Mesendoderm (in vitro differentiated cells): Measurements from ENCODE around the gene CYP19A1.

Source experiments
- DNase-seq: peaks from one replicate; pipeline ENCODE4 v3.0.0; 2013
- H2AK5ac ChIP-seq: 2 replicates; pipeline ENCODE4 v1.6.1; 2013; ENCODE audit warnings: low read length, inconsistent platforms
- H2BK120ac ChIP-seq: 2 replicates; pipeline ENCODE4 v1.6.1; 2013; ENCODE audit warnings: low read depth, mild to moderate bottlenecking, low read length, moderate library complexity, mixed read lengths
- H2BK15ac ChIP-seq: replicated peaks from 2 replicates; pipeline ENCODE4 v1.6.1; 2013; ENCODE audit warnings: low read depth, mild to moderate bottlenecking, moderate library complexity
- H2BK5ac ChIP-seq: 2 replicates; pipeline ENCODE4 v1.6.1; 2013; ENCODE audit warnings: low read length, inconsistent platforms
- H3K18ac ChIP-seq: 2 replicates; pipeline ENCODE4 v1.6.1; 2013; ENCODE audit warnings: mild to moderate bottlenecking, low read length, mixed read lengths
- H3K23ac ChIP-seq: one replicate; pipeline ENCODE4 v1.6.1; 2013; ENCODE audit warnings: low read length
- H3K27ac ChIP-seq: 2 replicates; pipeline ENCODE4 v1.5.1; 2013; ENCODE audit warnings: low read depth, mild to moderate bottlenecking, inconsistent platforms, low read length, moderate library complexity
- H3K27me3 ChIP-seq: 2 replicates; pipeline ENCODE4 v1.6.1; 2013; ENCODE audit warnings: low read length, control low read depth, mild to moderate bottlenecking, inconsistent platforms; ENCODE audit not compliant: insufficient read depth, poor library complexity
- H3K36me3 ChIP-seq: 2 replicates; pipeline ENCODE4 v1.6.1; 2013; ENCODE audit warnings: low read length, inconsistent platforms; ENCODE audit not compliant: control insufficient read depth, insufficient read depth
- H3K4ac ChIP-seq: one replicate; pipeline ENCODE4 v1.6.1; 2013; ENCODE audit warnings: low read depth, mild to moderate bottlenecking, low read length, moderate library complexity
- H3K4me1 ChIP-seq: 2 replicates; pipeline ENCODE4 v1.6.1; 2013; ENCODE audit warnings: low read depth, low read length, inconsistent platforms; ENCODE audit not compliant: control insufficient read depth
- H3K4me2 ChIP-seq: 2 replicates; pipeline ENCODE4 v1.6.1; 2013; ENCODE audit warnings: low read length
- H3K4me3 ChIP-seq: 2 replicates; pipeline ENCODE4 v1.5.1; 2013; ENCODE audit warnings: mild to moderate bottlenecking, low read length
- H3K56ac ChIP-seq: one replicate; pipeline ENCODE4 v1.6.1; 2013; ENCODE audit warnings: low read length
- H3K79me1 ChIP-seq: 2 replicates; pipeline ENCODE4 v1.6.1; 2013; ENCODE audit warnings: low read length, inconsistent platforms
- H3K79me2 ChIP-seq: 2 replicates; pipeline ENCODE4 v1.6.1; 2013; ENCODE audit warnings: mild to moderate bottlenecking, low read length; ENCODE audit not compliant: control insufficient read depth, insufficient read depth
- H3K9ac ChIP-seq: 2 replicates; pipeline ENCODE4 v1.6.1; 2013; ENCODE audit warnings: low read length, inconsistent platforms
- H4K5ac ChIP-seq: one replicate; pipeline ENCODE4 v1.6.1; 2013; ENCODE audit warnings: low read length
- H4K8ac ChIP-seq: one replicate; pipeline ENCODE4 v1.6.1; 2013; ENCODE audit warnings: low read depth, mild to moderate bottlenecking, control low read depth, low read length, moderate library complexity
- WGBS: extraction: QIAGEN DNeasy Blood & Tissue Kit; methylation state at CpG from one replicate; pipeline ENCODE4 v1.1.7; 2013; ENCODE audit warnings: low lambda C conversion rate, missing lambda C conversion rate; ENCODE audit not compliant: insufficient coverage; ENCODE audit errors: extremely low coverage; 5-methylcytosine and 5-hydroxymethylcytosine counted together

The CYP19A1 gene

DNA sequence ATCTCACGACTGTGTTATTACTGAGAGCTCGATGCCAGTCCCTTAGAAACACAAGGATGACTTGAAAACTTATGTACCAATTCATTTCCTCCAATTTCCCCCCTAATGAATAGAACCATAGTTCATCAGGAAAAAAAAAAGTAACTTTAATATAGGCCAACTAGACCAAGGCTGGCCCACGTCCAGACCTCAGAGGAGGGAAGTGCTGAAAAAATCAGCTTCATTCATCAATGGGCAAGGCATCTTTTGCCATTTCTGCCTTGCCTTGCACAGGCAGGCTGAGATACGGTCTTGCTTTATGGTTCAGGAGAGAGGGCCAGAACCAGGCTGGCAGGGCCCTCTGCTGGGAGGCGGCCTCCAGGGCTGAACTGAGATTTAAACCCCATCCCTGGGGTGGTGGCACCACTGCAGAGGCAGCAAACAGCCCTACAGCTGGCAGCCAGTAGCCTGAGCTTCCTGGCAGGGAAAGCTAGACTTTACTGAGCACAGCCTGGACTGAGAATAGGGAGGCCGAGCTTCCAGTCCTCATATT, 139.6 kb downstream of the CYP19A1 start:
- H2BK15ac ChIP-seq: no peak overlapping the region
- H3K18ac ChIP-seq: no peak overlapping the region
- H3K36me3 ChIP-seq: no peaks in the 10 kb centered on the region
- H3K56ac ChIP-seq: no peak overlapping the region
- no peak overlapping the region for H3K4me3 ChIP-seq
- no peak overlapping the region for H4K5ac ChIP-seq
- no peak overlapping the region for H3K9ac ChIP-seq
- no peak overlapping the region for H4K8ac ChIP-seq
- DNase-seq: no peak
- no peak overlapping the region for H3K4ac ChIP-seq
- no peaks in the 10 kb centered on the region for H3K79me1 ChIP-seq
- no peak overlapping the region for H2AK5ac ChIP-seq
- no peak overlapping the region for H2BK5ac ChIP-seq
- H3K4me1 ChIP-seq: no peaks in the 10 kb centered on the region
- no peak overlapping the region for H3K4me2 ChIP-seq
- H2BK120ac ChIP-seq: no peak overlapping the region
- no peak overlapping the region for H3K23ac ChIP-seq
- H3K27me3 ChIP-seq: no peaks in the 10 kb centered on the region
- no peak overlapping the region for H3K27ac ChIP-seq
- WGBS: no CpG with 5 or more reads among the region's 6 CpGs
- no peaks in the 10 kb centered on the region for H3K79me2 ChIP-seq

GRCh38 chr15:51195459-51195858, 142.9 kb downstream of the CYP19A1 start:
- Histone ChIP-seq H3K4me3 (no peak overlapping the region), H3K79me1 (no peaks in the 10 kb centered on the region), H3K9ac (no peak overlapping the region), H3K4ac (no peak overlapping the region), H3K79me2 (no peaks in the 10 kb centered on the region), H2BK120ac (no peak overlapping the region), H3K4me1 (no peaks in the 10 kb centered on the region), H3K27me3 (no peaks in the 10 kb centered on the region), H3K36me3 (no peaks in the 10 kb centered on the region), H3K18ac (no peak overlapping the region), H3K4me2 (no peak overlapping the region), H3K56ac (no peak overlapping the region), H2BK5ac (no peak overlapping the region), H2AK5ac (no peak overlapping the region), H3K23ac (no peak overlapping the region), H4K8ac (no peak overlapping the region), H2BK15ac (no peak overlapping the region), H4K5ac (no peak overlapping the region), H3K27ac (no peak overlapping the region)
- DNase-seq: no peak
- no CpG with 5 or more reads among the region's 3 CpGs for WGBS

DNA sequence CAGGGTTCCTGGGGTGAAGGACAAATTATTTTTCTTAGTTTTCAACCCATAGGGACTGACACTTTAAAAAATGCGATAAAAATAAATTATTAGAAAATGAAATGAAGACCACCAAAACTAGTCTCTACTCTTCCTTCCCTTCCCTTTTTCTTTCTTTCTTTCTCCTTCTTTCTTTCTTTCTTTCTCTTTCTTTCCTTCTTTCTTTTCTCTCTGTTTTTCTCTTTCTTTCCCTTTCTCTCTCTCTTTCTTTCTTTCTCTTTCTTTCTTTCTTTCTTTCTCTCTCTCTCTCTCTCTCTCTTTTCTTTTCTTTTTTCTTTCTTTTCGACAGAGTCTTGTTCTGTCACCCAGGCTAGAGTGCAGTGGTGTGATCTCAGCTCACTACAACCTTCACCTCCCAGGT, 144.4 kb downstream of the CYP19A1 start:
- Histone ChIP-seq H2BK5ac (no peak overlapping the region), H3K4me1 (no peaks in the 10 kb centered on the region), H3K18ac (no peak overlapping the region), H3K4me3 (no peak overlapping the region), H3K56ac (no peak overlapping the region), H2BK120ac (no peak overlapping the region), H3K4me2 (no peak overlapping the region), H4K5ac (no peak overlapping the region), H3K23ac (no peak overlapping the region), H3K79me2 (no peaks in the 10 kb centered on the region), H3K27ac (no peak overlapping the region), H2AK5ac (no peak overlapping the region), H3K36me3 (no peaks in the 10 kb centered on the region), H3K27me3 (no peaks in the 10 kb centered on the region), H3K9ac (no peak overlapping the region), H3K4ac (no peak overlapping the region), H3K79me1 (no peaks in the 10 kb centered on the region), H2BK15ac (no peak overlapping the region), H4K8ac (no peak overlapping the region)
- no peak for DNase-seq
- WGBS: no CpG with 5 or more reads among the region's 2 CpGs

GRCh38 chr15:51193526-51193925, 144.9 kb downstream of the CYP19A1 start:
- Histone ChIP-seq H3K4me3 (no peak overlapping the region), H3K4me1 (no peaks in the 10 kb centered on the region)
- WGBS: no CpG with 5 or more reads among the region's 6 CpGs

DNA sequence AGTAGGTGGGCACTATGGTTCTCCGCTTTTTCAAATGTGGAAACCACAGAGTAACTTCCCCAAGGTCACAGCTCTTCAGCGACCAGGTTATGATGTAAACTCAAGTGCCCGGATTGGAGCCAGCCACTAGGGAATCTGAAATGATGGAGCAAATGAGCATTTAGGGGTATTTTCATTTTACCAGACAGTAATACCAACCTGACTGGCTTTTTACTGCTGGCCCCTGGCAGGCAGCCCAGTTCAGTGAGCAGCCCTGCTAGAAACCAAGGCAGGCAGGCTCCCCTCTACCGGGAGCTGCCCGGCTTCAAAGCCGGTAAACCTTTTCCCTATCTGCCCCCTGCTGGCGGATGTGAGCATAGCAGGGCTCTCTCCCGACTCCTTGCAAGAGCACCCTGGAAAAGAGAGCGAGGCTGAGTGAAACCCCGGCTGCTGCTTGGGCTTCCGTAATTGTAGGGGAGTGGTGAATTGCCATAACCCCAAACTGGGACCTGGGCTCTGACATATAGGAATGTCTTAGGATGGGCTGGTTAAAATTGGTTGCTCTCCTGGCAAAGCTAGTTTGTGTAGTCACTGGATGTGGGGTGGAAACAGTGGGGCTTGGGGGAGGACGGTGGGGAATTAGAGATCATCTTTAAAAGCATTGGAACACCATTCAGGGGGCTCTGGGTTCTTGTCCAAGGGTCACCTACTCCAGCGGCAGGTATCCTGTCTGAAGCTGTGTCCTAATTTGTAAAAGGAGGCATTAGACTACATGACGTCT, 145.7 kb downstream of the CYP19A1 start:
- Histone ChIP-seq H3K4ac (no peak overlapping the region), H3K36me3 (no peaks in the 10 kb centered on the region), H3K4me1 (no peaks in the 10 kb centered on the region), H3K4me2 (no peak overlapping the region), H3K27me3 (no peaks in the 10 kb centered on the region), H4K8ac (no peak overlapping the region), H4K5ac (no peak overlapping the region), H3K79me1 (no peaks in the 10 kb centered on the region), H3K18ac (no peak overlapping the region), H3K4me3 (no peak overlapping the region), H3K9ac (no peak overlapping the region), H3K23ac (no peak overlapping the region), H3K79me2 (no peaks in the 10 kb centered on the region), H2BK120ac (no peak overlapping the region), H2AK5ac (no peak overlapping the region), H2BK15ac (no peak overlapping the region), H2BK5ac (no peak overlapping the region), H3K56ac (no peak overlapping the region), H3K27ac (no peak overlapping the region)
- WGBS: no CpG with 5 or more reads among the region's 14 CpGs
- peak; percentile 89 for DNase-seq

More at GRCh38 chr15:51193526-51193925, 144.9 kb downstream of the CYP19A1 start:
- no peak overlapping the region for H4K8ac ChIP-seq
- no peak overlapping the region for H3K4me2 ChIP-seq
- H3K27ac ChIP-seq: no peak overlapping the region
- DNase-seq: no peak
- H3K23ac ChIP-seq: no peak overlapping the region
- H2BK5ac ChIP-seq: no peak overlapping the region
- H3K79me1 ChIP-seq: no peaks in the 10 kb centered on the region
- H3K9ac ChIP-seq: no peak overlapping the region
- no peaks in the 10 kb centered on the region for H3K36me3 ChIP-seq
- no peak overlapping the region for H3K56ac ChIP-seq
- no peak overlapping the region for H3K18ac ChIP-seq
- no peak overlapping the region for H2BK15ac ChIP-seq
- H3K79me2 ChIP-seq: no peaks in the 10 kb centered on the region
- H3K27me3 ChIP-seq: no peaks in the 10 kb centered on the region
- no peak overlapping the region for H2AK5ac ChIP-seq
- no peak overlapping the region for H3K4ac ChIP-seq
- H4K5ac ChIP-seq: no peak overlapping the region
- H2BK120ac ChIP-seq: no peak overlapping the region

- Histone ChIP-seq H2BK15ac (no peak overlapping the region), H4K8ac (no peak overlapping the region), H4K5ac (no peak overlapping the region), H3K4ac (no peak overlapping the region), H3K56ac (no peak overlapping the region), H3K27me3 (no peaks in the 10 kb centered on the region), H3K23ac (no peak overlapping the region), H2BK5ac (no peak overlapping the region), H2BK120ac (no peak overlapping the region), H3K36me3 (no peaks in the 10 kb centered on the region), H3K79me2 (no peaks in the 10 kb centered on the region), H3K18ac (no peak overlapping the region), H3K4me1 (no peaks in the 10 kb centered on the region), H2AK5ac (no peak overlapping the region), H3K79me1 (no peaks in the 10 kb centered on the region), H3K4me2 (no peak overlapping the region), H3K4me3 (no peak overlapping the region), H3K27ac (no peak overlapping the region), H3K9ac (no peak overlapping the region)
- DNase-seq: peak; percentile 42
- WGBS: no CpG with 5 or more reads among the region's 9 CpGs
Observed at GRCh38 chr15:51191766-51192165, 146.6 kb downstream of the CYP19A1 start.
